H1 (cell line): ENCODE data around the gene SMIM38. TPM values are rescaled to one million over a fixed set of nuclear protein-coding genes. Genes with fewer than 3 reads are reported as not detected.

ENCODE experiments used
- CTCF ChIA-PET: fragments of 300-600 bp; sonication (Branson Sonifier 250); formaldehyde crosslinking; loops from one replicate; lab custom pipeline; 2021; ENCODE audit not compliant: partially characterized antibody; lab: Charles Lee
- POLR2A ChIA-PET: fragments of 300-600 bp; sonication (Branson Sonifier 250); formaldehyde crosslinking; loops from one replicate; lab custom pipeline; 2021; ENCODE audit warnings: inconsistent platforms; ENCODE audit not compliant: partially characterized antibody; lab: Charles Lee
- DNase-seq, 2 experiments: peaks; one replicate each; pipeline versions ENCODE4 v3.0.0 to v3.0.0-alpha.2; 2010 to 2022; ENCODE audit warnings: low spot score in 2 of 2, low read depth in 1 of 2, mixed read lengths in 1 of 2
- FAIRE-seq: peaks from 2 replicates; lab custom pipeline; 2011; peaks lifted over from hg19 to GRCh38; lab: Jason Lieb, UNC
- H2AFZ ChIP-seq: 2 replicates; pipeline ENCODE4 v1.8.1; 2012; ENCODE audit warnings: low read length, inconsistent platforms
- H2AK5ac ChIP-seq: 2 replicates; pipeline ENCODE4 v1.6.1; 2013; ENCODE audit warnings: low read depth, low read length
- H2BK120ac ChIP-seq: replicated peaks from 2 replicates; pipeline ENCODE3; 2013; ENCODE audit warnings: low read depth, low read length, inconsistent platforms
- H2BK12ac ChIP-seq: 2 replicates; pipeline ENCODE4 v1.6.1; 2013; ENCODE audit warnings: low read depth, low read length
- H2BK15ac ChIP-seq: 2 replicates; pipeline ENCODE4 v1.6.1; 2013; ENCODE audit warnings: low read length
- H2BK20ac ChIP-seq: 2 replicates; pipeline ENCODE4 v1.6.1; 2013; ENCODE audit warnings: low read length
- H2BK5ac ChIP-seq: 2 replicates; pipeline ENCODE4 v1.6.1; 2013; ENCODE audit warnings: low read depth, low read length
- H3K14ac ChIP-seq: 2 replicates; pipeline ENCODE4 v1.6.1; 2013; ENCODE audit warnings: inconsistent platforms; ENCODE audit not compliant: insufficient read length
- H3K18ac ChIP-seq: 2 replicates; pipeline ENCODE4 v1.6.1; 2013; ENCODE audit warnings: low read length; ENCODE audit errors: extremely low read depth
- H3K23ac ChIP-seq: 2 replicates; pipeline ENCODE4 v1.6.1; 2013; ENCODE audit warnings: inconsistent platforms; ENCODE audit not compliant: insufficient read length
- H3K23me2 ChIP-seq: 2 replicates; pipeline ENCODE4 v1.6.1; 2013; ENCODE audit warnings: low read depth, low read length
- H3K27ac ChIP-seq: 2 replicates; pipeline ENCODE4 v1.6.1; 2011; ENCODE audit warnings: low read depth, low read length, inconsistent platforms
- H3K27me3 ChIP-seq, 4 experiments: replicated peaks in 1 of 4; 1 replicate in 1 of 4; 2 replicates in 3 of 4; pipeline versions ENCODE4 v1.6.1 to v1.8.1; 2011 to 2013; ENCODE audit warnings: low read length in 3 of 4, mild to moderate bottlenecking in 3 of 4, inconsistent platforms in 2 of 4, mixed read lengths in 2 of 4, moderate library complexity in 1 of 4; ENCODE audit not compliant: control insufficient read depth in 3 of 4, insufficient read depth in 3 of 4; ENCODE audit errors: extremely low read depth in 1 of 4
- H3K36me3 ChIP-seq, 4 experiments: 2 replicates each; pipeline versions ENCODE4 v1.6.1 to v1.8.1; 2011 to 2013; ENCODE audit warnings: mild to moderate bottlenecking in 4 of 4, low read length in 3 of 4, moderate library complexity in 2 of 4, control low read depth in 1 of 4, inconsistent platforms in 1 of 4; ENCODE audit not compliant: insufficient read depth in 4 of 4, control insufficient read depth in 2 of 4
- H3K4ac ChIP-seq: replicated peaks from 2 replicates; pipeline ENCODE3; 2013; ENCODE audit warnings: low read length, low read depth, mixed read lengths, inconsistent platforms; ENCODE audit not compliant: insufficient read length
- H3K4me1 ChIP-seq, 4 experiments: replicated peaks in 1 of 4; 1 replicate in 1 of 4; 2 replicates in 3 of 4; pipeline versions ENCODE4 v1.6.1 to v1.8.1; 2011 to 2013; ENCODE audit warnings: low read length in 3 of 4, inconsistent platforms in 2 of 4, mixed read lengths in 1 of 4; ENCODE audit not compliant: insufficient read depth in 4 of 4, control insufficient read depth in 3 of 4
- H3K4me2 ChIP-seq, 2 experiments: 2 replicates each; pipeline versions ENCODE4 v1.6.1 to v1.8.1; 2011 to 2013; ENCODE audit warnings: low read depth in 2 of 2, low read length in 2 of 2, control low read depth in 1 of 2, inconsistent platforms in 1 of 2, mild to moderate bottlenecking in 1 of 2; ENCODE audit not compliant: insufficient read depth in 1 of 2
- H3K4me3 ChIP-seq, 4 experiments: fragments of 200-600, 300-600 bp in 1 of 4; sonication (generic), shearing (Covaris generic), sonication (Bioruptor Twin) in 1 of 4; 2 replicates each; pipeline versions ENCODE4 v1.5.1 to v1.8.1; 2011 to 2016; ENCODE audit warnings: low read length in 4 of 4, low read depth in 3 of 4, control low read depth in 2 of 4, inconsistent platforms in 2 of 4, mild to moderate bottlenecking in 2 of 4, mixed read lengths in 1 of 4, moderate library complexity in 1 of 4; ENCODE audit not compliant: insufficient read depth in 2 of 4; ENCODE audit errors: extremely low read depth in 1 of 4
- H3K56ac ChIP-seq: replicated peaks from 2 replicates; pipeline ENCODE3; 2013; ENCODE audit warnings: low read depth, mild to moderate bottlenecking, mixed read lengths, low read length, inconsistent platforms; ENCODE audit not compliant: insufficient read length
- H3K79me1 ChIP-seq: 2 replicates; pipeline ENCODE4 v1.6.1; 2013; ENCODE audit warnings: low read depth, low read length, control low read depth
- H3K79me2 ChIP-seq, 2 experiments: 2 replicates each; pipeline versions ENCODE4 v1.6.1 to v1.8.1; 2012 to 2013; ENCODE audit warnings: low read length in 2 of 2, mild to moderate bottlenecking in 2 of 2, inconsistent platforms in 1 of 2; ENCODE audit not compliant: insufficient read depth in 2 of 2, control insufficient read depth in 1 of 2
- H3K9ac ChIP-seq, 4 experiments: replicated peaks in 1 of 4; 1 replicate in 1 of 4; 2 replicates in 3 of 4; pipeline versions ENCODE4 v1.6.1 to v1.8.1; 2011 to 2013; ENCODE audit warnings: low read depth in 3 of 4, low read length in 3 of 4, control low read depth in 2 of 4, mild to moderate bottlenecking in 2 of 4, moderate library complexity in 2 of 4, inconsistent platforms in 1 of 4; ENCODE audit errors: extremely low read depth in 1 of 4
- H3K9me3 ChIP-seq, 2 experiments: 2 replicates each; pipeline versions ENCODE4 v1.6.1 to v1.8.1; 2012 to 2013; ENCODE audit warnings: mild to moderate bottlenecking in 2 of 2, moderate library complexity in 2 of 2, control low read depth in 1 of 2, inconsistent platforms in 1 of 2, low read depth in 1 of 2, low read length in 1 of 2, mixed read lengths in 1 of 2; ENCODE audit not compliant: insufficient read depth in 2 of 2
- H4K20me1 ChIP-seq, 2 experiments: replicated peaks in 1 of 2; 2 replicates each; pipeline versions ENCODE3 to v1.8.1; 2011 to 2013; ENCODE audit warnings: inconsistent platforms in 2 of 2, low read length in 2 of 2, mild to moderate bottlenecking in 1 of 2; ENCODE audit not compliant: insufficient read depth in 2 of 2, control insufficient read depth in 1 of 2
- H4K5ac ChIP-seq: 2 replicates; pipeline ENCODE4 v1.6.1; 2013; ENCODE audit warnings: low read length, low read depth, mixed read lengths, inconsistent platforms; ENCODE audit not compliant: insufficient read length
- H4K8ac ChIP-seq: 2 replicates; pipeline ENCODE4 v1.8.0; 2013; ENCODE audit warnings: mild to moderate bottlenecking, moderate library complexity, low read length, inconsistent platforms; ENCODE audit not compliant: insufficient read depth; ENCODE audit errors: extremely low read depth
- H4K91ac ChIP-seq: replicated peaks from 2 replicates; pipeline ENCODE3; 2013; ENCODE audit warnings: low read length, mixed read lengths, inconsistent platforms; ENCODE audit not compliant: insufficient read length
- ATF3 ChIP-seq: IDR thresholded peaks from 2 replicates; pipeline ENCODE4 v1.6.1; 2011; ENCODE audit warnings: low read depth, mild to moderate bottlenecking, low read length; ENCODE audit not compliant: insufficient read depth
- BRCA1 ChIP-seq: IDR thresholded peaks from 2 replicates; pipeline ENCODE4 v1.6.1; 2012; ENCODE audit warnings: low read depth, low read length, improper control_type of control experiment
- CBX5 ChIP-seq: fragments of 300-800, 300-1000 bp; sonication (generic); IDR thresholded peaks from 2 replicates; pipeline ENCODE4 v1.7.1; 2016; ENCODE audit warnings: antibody characterized with exemption, low read length, low read depth
- EGR1 ChIP-seq: IDR thresholded peaks from 2 replicates; pipeline ENCODE4 v1.6.1; 2011; ENCODE audit warnings: low read depth, low read length, borderline replicate concordance
- EZH2 ChIP-seq: fragments of 200-600 bp; sonication (generic); IDR thresholded peaks from 2 replicates; pipeline ENCODE4 v1.7.1; 2012; ENCODE audit warnings: low read depth, mild to moderate bottlenecking, moderate library complexity, low read length, inconsistent platforms; ENCODE audit not compliant: severe bottlenecking
- NRF1 ChIP-seq: IDR thresholded peaks from 2 replicates; pipeline ENCODE4 v1.6.1; 2011; ENCODE audit warnings: mild to moderate bottlenecking, low read depth, low read length, improper control_type of control experiment
- PHF8 ChIP-seq: fragments of 200-600 bp; sonication (generic); conservative IDR thresholded peaks from 2 replicates; pipeline ENCODE4 v1.7.1; 2012; ENCODE audit warnings: low read depth, mild to moderate bottlenecking, inconsistent platforms, low read length, moderate library complexity
- POLR2A ChIP-seq, 2 experiments: IDR thresholded peaks; 1 replicate in 1 of 2; 2 replicates in 1 of 2; pipeline ENCODE4 v1.6.1; 2011; ENCODE audit warnings: low read depth in 2 of 2, low read length in 2 of 2, mild to moderate bottlenecking in 2 of 2; ENCODE audit errors: control extremely low read depth in 1 of 2
- POLR2AphosphoS5 ChIP-seq: IDR thresholded peaks from 2 replicates; pipeline ENCODE4 v1.6.1; 2011; ENCODE audit warnings: low read depth, low read length
- POU5F1 ChIP-seq: IDR thresholded peaks from 2 replicates; pipeline ENCODE4 v1.6.1; 2011; ENCODE audit warnings: low read depth, mild to moderate bottlenecking, low read length, moderate library complexity
- RXRA ChIP-seq: IDR thresholded peaks from 2 replicates; pipeline ENCODE4 v1.6.1; 2011; ENCODE audit warnings: low read depth, mild to moderate bottlenecking, low read length, moderate library complexity; ENCODE audit not compliant: insufficient read depth
- SIN3A ChIP-seq, 2 experiments: IDR thresholded peaks in 1 of 2; conservative IDR thresholded peaks in 1 of 2; 2 replicates each; pipeline ENCODE4 v1.6.1; 2011 to 2012; ENCODE audit warnings: low read length in 2 of 2, improper control_type of control experiment in 1 of 2, low read depth in 1 of 2, mild to moderate bottlenecking in 1 of 2
- SP1 ChIP-seq: IDR thresholded peaks from 2 replicates; pipeline ENCODE4 v1.6.1; 2011; ENCODE audit warnings: low read depth, low read length
- TAF1 ChIP-seq: IDR thresholded peaks from 2 replicates; pipeline ENCODE4 v1.6.1; 2011; ENCODE audit warnings: mild to moderate bottlenecking, low read depth, low read length
- TAF7 ChIP-seq: optimal IDR thresholded peaks from 2 replicates; pipeline ENCODE3; 2011; ENCODE audit warnings: low read depth, mild to moderate bottlenecking, inconsistent platforms, low read length, moderate library complexity, borderline replicate concordance
- WGBS, 2 experiments: shearing (Covaris generic) in 1 of 2; methylation state at CpG; one replicate each; pipeline versions ENCODE4 v1.1.6 to v1.1.7; 2013 to 2015; ENCODE audit warnings: low lambda C conversion rate in 2 of 2, mixed read lengths in 2 of 2, inconsistent platforms in 1 of 2, low coverage in 1 of 2, missing lambda C conversion rate in 1 of 2; ENCODE audit not compliant: insufficient replicate concordance in 2 of 2, insufficient coverage in 1 of 2, insufficient read length in 1 of 2; ENCODE audit errors: extremely low coverage in 1 of 2, missing lambda C conversion rate in 1 of 2; 5-methylcytosine and 5-hydroxymethylcytosine counted together
- polyA plus RNA-seq, 7 experiments: library from polyadenylated mRNA; depleted of rRNA in 3 of 7; stranded (reverse) in 5 of 7; unstranded in 2 of 7; fragments of >200 nt in 5 of 7; fragments of 200-250 nt in 2 of 7; gene quantifications; 1 replicate in 5 of 7; 2 replicates in 1 of 7; 4 replicates in 1 of 7; pipeline versions ENCODE4 v1.2.1 to v1.2.3, GENCODE V29; 2011 to 2013; ENCODE audit warnings: missing spikeins in 2 of 7, mixed read lengths in 2 of 7
- total RNA-seq: library from RNA; stranded (reverse); fragmentation: NEBNext Ultra II Directional; extraction: Animal tissue kit (Norgen Biotek cat#: 25700); gene quantifications from 2 replicates; pipeline ENCODE4 v1.2.1, GENCODE V29; 2021

SMIM38 gene
- total and polyA plus RNA-seq, 2 of the 8 experiments (the other 6 are each of a cell fraction or from before 2014, with no cell fraction given) = 0.17 to 0.20 TPM

- H2BK15ac ChIP-seq = no peak overlapping the region
- no peak overlapping the region for H2BK12ac ChIP-seq
- no peak overlapping the region for H3K14ac ChIP-seq
- no peak overlapping the region for H3K4me2 ChIP-seq
- H2BK20ac ChIP-seq = no peak overlapping the region
- no peak overlapping the region for H4K8ac ChIP-seq
- no peak overlapping the region for H3K27ac ChIP-seq
- no peak overlapping the region for H3K4ac ChIP-seq
- ChIA-PET POLR2A (no interaction called here), CTCF (interaction anchor here (3.8 kb wide), 1 partner anchor 13 kb away, joined by 22 read pairs; no protein-coding TSS in a partner anchor)
- H3K27me3 ChIP-seq = no peaks in the 10 kb centered on the region
- no peak overlapping the region for H3K4me3 ChIP-seq
- no peaks in the 10 kb centered on the region for H4K20me1 ChIP-seq
- no peak overlapping the region for H2AFZ ChIP-seq
- H2BK5ac ChIP-seq = no peak overlapping the region
- H3K9me3 ChIP-seq = peaks cover 13 to 16% of the 10 kb centered on the region in 2 experiments; a peak in 3 of 4 replicates
- H3K79me1 ChIP-seq = no peaks in the 10 kb centered on the region
- H3K18ac ChIP-seq = no peak overlapping the region
- H3K79me2 ChIP-seq = no peaks in the 10 kb centered on the region
- H3K9ac ChIP-seq = no peak overlapping the region
- H3K4me1 ChIP-seq = no peaks in the 10 kb centered on the region
- H3K23ac ChIP-seq = no peak overlapping the region
- FAIRE-seq = no peak
- H2BK120ac ChIP-seq = no peak overlapping the region
- WGBS, 2 experiments = 90% methylated on average over 4 of the region's 4 CpGs; no CpG with 5 or more reads in 1 of the 2 experiments
- TF ChIP-seq CBX5 = no peak
- no peak for TF ChIP-seq SP1
- no peak for TF ChIP-seq EGR1
- no peak for TF ChIP-seq RXRA
- TF ChIP-seq POLR2AphosphoS5 = no peak
- TF ChIP-seq BRCA1 = no peak
- TF ChIP-seq POLR2A (IDR thresholded peaks at IDR 0.05; ENCODE audit: control extremely low read depth in 1 of 2, low read depth in 2 of 2, low read length in 2 of 2) = no peak
- no peak for TF ChIP-seq TAF1
- TF ChIP-seq PHF8 = no peak
- TF ChIP-seq EZH2 = no peak
- TF ChIP-seq POU5F1 = no peak
- TF ChIP-seq SIN3A (conservative IDR thresholded peaks at IDR 0.05 in 1 of 2, IDR thresholded peaks at IDR 0.05 in 1 of 2; ENCODE audit: low read depth in 1 of 2, low read length in 2 of 2) = no peak
- TF ChIP-seq NRF1 = no peak
- no peak for TF ChIP-seq ATF3
- TF ChIP-seq TAF7 = no peak
- TF ChIP-seq, all 59 proteins: peak for 0
- no peaks in the 10 kb centered on the region for H3K23me2 ChIP-seq
- DNase-seq = no peak
- no peaks in the 10 kb centered on the region for H3K36me3 ChIP-seq
- H3K56ac ChIP-seq = no peak overlapping the region
- H4K5ac ChIP-seq = no peak overlapping the region
- no peak overlapping the region for H2AK5ac ChIP-seq
- no peak overlapping the region for H4K91ac ChIP-seq
Observed at GRCh38 chr11:69145050-69145380, 10.7 kb upstream of the SMIM38 start.
